ENCODE results near the gene C1orf226.

C1orf226 gene

GRCh38 chr1:162366671-162367070, 14.9 kb upstream of the C1orf226 start:
- no peak for DNase-seq

GRCh38 chr1:162367073-162367472, 14.5 kb upstream of the C1orf226 start:
- DNase-seq: no peak

- DNase-seq: no peak
Observed at GRCh38 chr1:162367772-162368171, 13.8 kb upstream of the C1orf226 start.

GRCh38 chr1:162368451-162368850, 13.1 kb upstream of the C1orf226 start:
- no peak for DNase-seq

GRCh38 chr1:162369571-162369970, 12.0 kb upstream of the C1orf226 start:
- no peak for DNase-seq

GRCh38 chr1:162370161-162370560, 11.4 kb upstream of the C1orf226 start:
- no peak for DNase-seq

- DNase-seq: no peak
Observed at GRCh38 chr1:162370721-162371120, 10.8 kb upstream of the C1orf226 start.

GRCh38 chr1:162371611-162372010, 9.9 kb upstream of the C1orf226 start:
- DNase-seq: no peak

- DNase-seq: no peak
Observed at GRCh38 chr1:162372159-162373071, 9.1 kb upstream of the C1orf226 start.

- DNase-seq: no peak
Observed at GRCh38 chr1:162373072-162373427, 8.5 kb upstream of the C1orf226 start.

GRCh38 chr1:162373541-162374260, 7.8 kb upstream of the C1orf226 start:
- DNase-seq: no peak

GRCh38 chr1:162374406-162374805, 7.1 kb upstream of the C1orf226 start:
- no peak for DNase-seq

GRCh38 chr1:162375463-162375862, 6.1 kb upstream of the C1orf226 start:
- no peak for DNase-seq

GRCh38 chr1:162376691-162377090, 4.8 kb upstream of the C1orf226 start, which contains the start of gene SPATA46:
SPATA46 (minus strand) TSS chr1:162376854; CDS start chr1:162376790, 64 bp downstream.
- DNase-seq: no peak

- no peak for DNase-seq
Observed at GRCh38 chr1:162380061-162380846, 1.3 kb upstream of the C1orf226 start.

GRCh38 chr1:162381941-162382750, 618 bp downstream of the C1orf226 start:
- no peak for DNase-seq

GRCh38 chr1:162383091-162383490, 1.6 kb downstream of the C1orf226 start:
- DNase-seq: no peak

- no peak for DNase-seq
Observed at GRCh38 chr1:162383516-162383915, 2.0 kb downstream of the C1orf226 start.

- no peak for DNase-seq
Observed at GRCh38 chr1:162384116-162384515, 2.6 kb downstream of the C1orf226 start.

GRCh38 chr1:162384601-162385279, 3.2 kb downstream of the C1orf226 start:
- no peak for DNase-seq

GRCh38 chr1:162385280-162385623, 3.7 kb downstream of the C1orf226 start:
- DNase-seq: no peak

GRCh38 chr1:162385702-162386101, 4.2 kb downstream of the C1orf226 start:
- DNase-seq: no peak
